Gastroesophageal sphincter (tissue), 4 donors: ENCODE results near the gene DDHD1. TPM values are rescaled to one million over a fixed set of nuclear protein-coding genes. Genes with fewer than 3 reads are reported as not detected.

Source experiments
- ATAC-seq: fragments of 150-250 bp; one replicate; pipeline ENCODE4 v1.9.1; 2016; ENCODE audit warnings: mild to moderate bottlenecking, moderate library complexity
- H3K27ac ChIP-seq, 4 donors: fragments of 200-600 bp; sonication (generic) in 3 of 4; 1 replicate in 3 of 4; 2 replicates in 1 of 4; pipeline ENCODE4 v1.5.1; 2016 to 2019
- H3K27me3 ChIP-seq: fragments of 200-600 bp; sonication (generic); one replicate; pipeline ENCODE4 v1.5.1; 2019
- H3K36me3 ChIP-seq, 2 donors: fragments of 200-600 bp; sonication (generic); one replicate each; pipeline ENCODE4 v1.5.1; 2019; ENCODE audit warnings: control low read depth in 1 of 2
- H3K4me1 ChIP-seq, 3 donors: fragments of 200-600 bp; sonication (generic); 1 replicate in 2 of 3; 2 replicates in 1 of 3; pipeline ENCODE4 v1.5.1; 2016 to 2019; ENCODE audit warnings: control low read depth in 2 of 3
- H3K4me3 ChIP-seq, 2 donors: fragments of 200-600 bp; sonication (generic); one replicate each; pipeline ENCODE4 v1.5.1; 2019; ENCODE audit warnings: mild to moderate bottlenecking in 1 of 2, moderate library complexity in 1 of 2
- H3K9me3 ChIP-seq, 3 donors: fragments of 200-600 bp; sonication (generic); one replicate each; pipeline ENCODE4 v1.5.1; 2017 to 2019; ENCODE audit warnings: control low read depth in 2 of 3
- CTCF ChIP-seq, 4 experiments: fragments of 200-600 bp in 2 of 4; fragments of 450-650 bp in 2 of 4; sonication (generic) in 1 of 4; IDR thresholded peaks; one replicate each; pipeline ENCODE4 v1.5.1; 2017 to 2019; ENCODE audit warnings: antibody characterized with exemption in 4 of 4, mild to moderate bottlenecking in 2 of 4, moderate library complexity in 2 of 4
- EP300 ChIP-seq: sonication (generic); formaldehyde crosslinking; IDR thresholded peaks from one replicate; pipeline ENCODE4 v1.6.1; 2017; ENCODE audit warnings: antibody characterized with exemption, mild to moderate bottlenecking
- POLR2A ChIP-seq, 2 donors: fragments of 450-650 bp; IDR thresholded peaks; one replicate each; pipeline ENCODE4 v1.6.1; 2017; ENCODE audit warnings: antibody characterized with exemption in 2 of 2, mild to moderate bottlenecking in 2 of 2, moderate library complexity in 1 of 2
- POLR2AphosphoS5 ChIP-seq: sonication (generic); formaldehyde crosslinking; IDR thresholded peaks from one replicate; pipeline ENCODE4 v1.6.1; 2017; ENCODE audit warnings: antibody characterized with exemption
- WGBS, 2 donors: methylation state at CpG; one replicate each; pipeline ENCODE4 v1.1.5; 2018; ENCODE audit warnings: low coverage in 1 of 2; 5-methylcytosine and 5-hydroxymethylcytosine counted together
- total RNA-seq, 4 donors: library from RNA; depleted of rRNA; stranded (reverse); fragments of >200 nt; gene quantifications; one replicate each; pipeline ENCODE4 v1.1.0, GENCODE V29; 2016

The DDHD1 gene
- total RNA-seq, 4 donors from 2014 or later, result 15.4 to 36.4 (median 20.7) TPM

GRCh38 chr14:53017837-53018236 lies 135.3 kb downstream of the DDHD1 start:
- Histone ChIP-seq H3K4me1 (no peaks in the 10 kb centered on the region), H3K27ac (no peak overlapping the region), H3K27me3 (no peaks in the 10 kb centered on the region), H3K36me3 (no peaks in the 10 kb centered on the region), H3K9me3 (no peaks in the 10 kb centered on the region), H3K4me3 (no peak overlapping the region)
- 79 to 92% methylated on average over 3 of the region's 3 CpGs for WGBS, 2 donors
- ATAC-seq, result no peak
- TF ChIP-seq POLR2AphosphoS5, result no peak
- no peak for TF ChIP-seq CTCF (IDR thresholded peaks at IDR 0.05)
- no peak for TF ChIP-seq POLR2A (IDR thresholded peaks at IDR 0.05)
- TF ChIP-seq EP300, result no peak

- Histone ChIP-seq H3K27ac (no peak overlapping the region), H3K4me3 (no peak overlapping the region), H3K4me1 (no peaks in the 10 kb centered on the region), H3K36me3 (no peaks in the 10 kb centered on the region), H3K27me3 (no peaks in the 10 kb centered on the region), H3K9me3 (no peaks in the 10 kb centered on the region)
- TF ChIP-seq EP300, result no peak
- ATAC-seq, result no peak
Observed at GRCh38 chr14:53016919-53017318, 136.2 kb downstream of the DDHD1 start.

GRCh38 chr14:53016491-53016890 lies 136.6 kb downstream of the DDHD1 start:
- H3K4me3 ChIP-seq, result no peak overlapping the region
- no peak for TF ChIP-seq CTCF (IDR thresholded peaks at IDR 0.05)
- TF ChIP-seq POLR2AphosphoS5, result no peak
- TF ChIP-seq EP300, result no peak
- no peak for TF ChIP-seq POLR2A (IDR thresholded peaks at IDR 0.05)
- no peaks in the 10 kb centered on the region for H3K27me3 ChIP-seq
- no peak overlapping the region for H3K27ac ChIP-seq
- no peaks in the 10 kb centered on the region for H3K36me3 ChIP-seq
- H3K4me1 ChIP-seq, result peaks cover 0 to 1% (median 0%) of the 10 kb centered on the region in 3 donors
- no peaks in the 10 kb centered on the region for H3K9me3 ChIP-seq
- 73% methylated on average over 1 of the region's 2 CpGs; no CpG with 5 or more reads in 1 of the 2 donors for WGBS, 2 donors
- ATAC-seq, result no peak

- no peaks in the 10 kb centered on the region for H3K9me3 ChIP-seq
- H3K27me3 ChIP-seq, result no peaks in the 10 kb centered on the region
- H3K4me3 ChIP-seq, result no peak overlapping the region
- no peaks in the 10 kb centered on the region for H3K36me3 ChIP-seq
- peak in 1 of 4 experiments; percentile 21 for TF ChIP-seq CTCF (IDR thresholded peaks at IDR 0.05)
- no peak for TF ChIP-seq EP300
- peak; percentile 85 for TF ChIP-seq POLR2AphosphoS5
- no peak for TF ChIP-seq POLR2A (IDR thresholded peaks at IDR 0.05)
- H3K4me1 ChIP-seq, result peaks cover 0 to 17% (median 0%) of the 10 kb centered on the region in 3 donors
- 11 to 18% methylated on average over 3 to 4 of the region's 7 CpGs for WGBS, 2 donors
- ATAC-seq, result peak; percentile 96
- peak overlapping the region; percentile 6 to 84 (median 74) for H3K27ac ChIP-seq
Observed at GRCh38 chr14:53011053-53011462, 142.1 kb downstream of the DDHD1 start.

- Histone ChIP-seq H3K36me3 (no peaks in the 10 kb centered on the region), H3K27ac (peak overlapping the region; percentile 25 to 84 (median 74)), H3K4me1 (peaks cover 0 to 17% (median 0%) of the 10 kb centered on the region in 3 donors), H3K27me3 (no peaks in the 10 kb centered on the region), H3K9me3 (no peaks in the 10 kb centered on the region), H3K4me3 (no peak overlapping the region)
- TF ChIP-seq POLR2A (IDR thresholded peaks at IDR 0.05) (no peak), EP300 (no peak), CTCF (IDR thresholded peaks at IDR 0.05) (no peak), POLR2AphosphoS5 (no peak)
- WGBS, 2 donors, result 56 to 59% methylated on average over 2 to 3 of the region's 3 CpGs
- no peak for ATAC-seq
Observed at GRCh38 chr14:53010193-53011040, 142.7 kb downstream of the DDHD1 start.
